ENCODE results near the gene GCA.

Gene GCA

GRCh38 chr2:162379719-162380580 is 36.0 kb downstream of the GCA start:
- TF ChIP-seq, protein P1, sequence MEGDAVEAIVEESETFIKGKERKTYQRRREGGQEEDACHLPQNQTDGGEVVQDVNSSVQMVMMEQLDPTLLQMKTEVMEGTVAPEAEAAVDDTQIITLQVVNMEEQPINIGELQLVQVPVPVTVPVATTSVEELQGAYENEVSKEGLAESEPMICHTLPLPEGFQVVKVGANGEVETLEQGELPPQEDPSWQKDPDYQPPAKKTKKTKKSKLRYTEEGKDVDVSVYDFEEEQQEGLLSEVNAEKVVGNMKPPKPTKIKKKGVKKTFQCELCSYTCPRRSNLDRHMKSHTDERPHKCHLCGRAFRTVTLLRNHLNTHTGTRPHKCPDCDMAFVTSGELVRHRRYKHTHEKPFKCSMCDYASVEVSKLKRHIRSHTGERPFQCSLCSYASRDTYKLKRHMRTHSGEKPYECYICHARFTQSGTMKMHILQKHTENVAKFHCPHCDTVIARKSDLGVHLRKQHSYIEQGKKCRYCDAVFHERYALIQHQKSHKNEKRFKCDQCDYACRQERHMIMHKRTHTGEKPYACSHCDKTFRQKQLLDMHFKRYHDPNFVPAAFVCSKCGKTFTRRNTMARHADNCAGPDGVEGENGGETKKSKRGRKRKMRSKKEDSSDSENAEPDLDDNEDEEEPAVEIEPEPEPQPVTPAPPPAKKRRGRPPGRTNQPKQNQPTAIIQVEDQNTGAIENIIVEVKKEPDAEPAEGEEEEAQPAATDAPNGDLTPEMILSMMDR (IDR thresholded peaks at IDR 0.05; ENCODE audit: extremely low read depth, missing control alignments), result no peak
- DNase-seq (ENCODE audit: low spot score), result no peak

DNA sequence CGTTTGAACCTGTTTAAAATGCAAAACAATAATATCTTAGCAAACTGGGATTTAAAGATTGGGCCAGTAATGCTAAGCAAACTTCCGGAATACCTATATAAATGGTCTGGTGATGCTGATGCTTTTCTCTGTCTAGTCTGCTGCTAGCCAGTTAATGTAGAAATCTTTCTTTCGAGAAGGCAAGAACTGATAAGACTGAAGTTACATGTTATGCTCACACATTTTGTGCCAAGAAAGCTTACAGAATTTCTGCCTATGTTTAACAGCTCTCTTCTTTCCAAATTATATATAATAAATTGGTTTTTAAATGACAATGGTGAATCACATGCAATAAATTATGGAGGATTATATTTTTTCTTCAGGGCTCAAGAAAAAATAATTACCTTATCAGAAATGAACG is 37.9 kb downstream of the GCA start:
- TF ChIP-seq, protein P1 (IDR thresholded peaks at IDR 0.05; ENCODE audit: extremely low read depth, missing control alignments), result no peak
- no peak for DNase-seq (ENCODE audit: low spot score)

GRCh38 chr2:162382278-162382677 is 38.3 kb downstream of the GCA start:
- TF ChIP-seq, protein P1 (IDR thresholded peaks at IDR 0.05; ENCODE audit: extremely low read depth, missing control alignments), result no peak

DNA sequence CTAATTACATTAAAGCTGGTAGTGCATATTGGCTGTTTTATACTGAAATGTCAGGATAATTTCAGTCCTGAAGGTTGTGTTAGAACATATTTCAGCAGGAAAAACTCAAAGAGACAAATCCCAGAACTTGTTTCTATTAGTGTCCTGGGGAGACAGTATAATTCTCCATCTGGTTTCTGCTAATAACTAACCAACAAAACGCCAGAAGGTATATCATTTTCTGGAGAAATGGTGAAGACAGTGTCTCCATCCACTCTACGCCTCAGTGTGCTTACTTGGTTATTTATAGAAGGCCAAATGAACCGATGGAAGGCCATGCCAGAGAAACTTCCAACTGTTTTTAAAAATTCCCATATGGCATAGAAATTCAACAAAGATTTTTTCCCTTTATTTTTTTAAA is 41.6 kb downstream of the GCA start:
- no peak for DNase-seq (ENCODE audit: low spot score)

More at GRCh38 chr2:162382278-162382677, 38.3 kb downstream of the GCA start:
- DNase-seq (ENCODE audit: low spot score), result no peak

DNA sequence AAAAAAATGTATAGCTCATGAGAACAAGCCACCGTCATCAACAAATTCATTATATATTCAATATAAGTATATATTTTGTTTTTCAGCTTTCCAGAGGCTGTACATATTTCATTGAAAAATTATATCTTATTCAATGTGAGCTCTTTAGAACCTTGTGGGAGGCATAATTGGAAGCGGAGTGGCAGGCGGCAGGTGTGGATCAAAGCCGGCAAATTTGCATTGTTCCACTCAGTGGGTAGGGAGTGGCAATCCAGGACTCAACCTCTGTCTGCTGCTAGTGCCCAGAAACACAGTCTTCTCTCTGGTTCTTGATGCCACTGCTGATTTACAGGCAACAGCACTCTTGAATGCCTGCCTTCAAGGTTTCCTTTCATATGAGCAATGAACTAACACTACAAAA is 46.9 kb downstream of the GCA start:
- TF ChIP-seq, protein P1 (IDR thresholded peaks at IDR 0.05; ENCODE audit: extremely low read depth, missing control alignments), result no peak
- no peak for DNase-seq (ENCODE audit: low spot score)

More for the DNA sequence above, 41.6 kb downstream of the GCA start:
- TF ChIP-seq, protein P1 (IDR thresholded peaks at IDR 0.05; ENCODE audit: extremely low read depth, missing control alignments), result no peak

- TF ChIP-seq, protein P1 (IDR thresholded peaks at IDR 0.05; ENCODE audit: extremely low read depth, missing control alignments), result no peak
- no peak for DNase-seq (ENCODE audit: low spot score)
Observed at GRCh38 chr2:162400336-162400735, 56.4 kb downstream of the GCA start.

GRCh38 chr2:162401871-162402270 is 57.9 kb downstream of the GCA start:
- no peak for DNase-seq (ENCODE audit: low spot score)
- TF ChIP-seq, protein P1 (IDR thresholded peaks at IDR 0.05; ENCODE audit: extremely low read depth, missing control alignments), result no peak

Measured in GM20000 (cell line).